Cerebellar nuclear complex (tissue), 1 donor: ENCODE results near the gene GSPT2.
"Not testable (repeated sequence)": the region's sequence is repeated elsewhere in the genome, so short reads cannot be mapped to it uniquely, and the experiment has no call there.

Experiments used
- DNase-seq, 2 experiments: peaks; one replicate each; lab custom pipeline; 2025; lab: John Stamatoyannopoulos, UW

Gene GSPT2

DNA sequence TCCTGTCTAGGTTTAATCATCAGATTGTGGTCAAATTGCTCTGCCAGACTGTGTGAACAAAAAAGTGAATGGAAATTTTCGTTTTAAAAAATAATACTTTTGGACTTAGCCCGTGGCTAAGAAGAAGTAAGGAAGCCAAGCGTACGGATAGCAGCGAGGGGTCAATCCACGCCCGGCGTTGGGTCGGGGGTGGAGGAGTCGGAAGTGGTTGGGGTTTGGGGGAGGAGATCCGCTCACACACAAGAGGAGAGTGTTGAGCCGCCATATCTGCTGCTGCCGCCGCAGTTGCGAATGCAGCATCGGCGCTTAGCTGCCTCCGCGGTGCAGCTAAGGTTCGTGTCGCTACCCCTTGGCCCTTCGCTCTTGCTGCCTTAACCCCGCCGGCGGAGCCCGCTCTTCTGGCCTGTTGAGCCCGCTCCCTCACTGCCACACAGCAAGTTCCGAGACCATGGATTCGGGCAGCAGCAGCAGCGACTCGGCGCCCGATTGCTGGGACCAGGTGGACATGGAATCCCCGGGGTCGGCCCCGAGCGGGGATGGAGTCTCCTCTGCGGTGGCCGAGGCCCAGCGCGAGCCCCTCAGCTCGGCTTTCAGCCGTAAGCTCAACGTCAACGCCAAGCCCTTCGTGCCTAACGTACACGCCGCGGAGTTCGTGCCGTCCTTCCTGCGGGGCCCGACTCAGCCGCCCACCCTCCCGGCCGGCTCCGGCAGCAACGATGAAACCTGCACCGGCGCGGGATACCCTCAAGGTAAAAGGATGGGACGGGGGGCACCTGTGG lies at the start of gene GSPT2:
Gene GSPT2 (plus strand): TSS at position 264 of the 779 bp plus-strand sequence. CDS start 185 bp downstream, at position 449.
- no peak for DNase-seq

DNA sequence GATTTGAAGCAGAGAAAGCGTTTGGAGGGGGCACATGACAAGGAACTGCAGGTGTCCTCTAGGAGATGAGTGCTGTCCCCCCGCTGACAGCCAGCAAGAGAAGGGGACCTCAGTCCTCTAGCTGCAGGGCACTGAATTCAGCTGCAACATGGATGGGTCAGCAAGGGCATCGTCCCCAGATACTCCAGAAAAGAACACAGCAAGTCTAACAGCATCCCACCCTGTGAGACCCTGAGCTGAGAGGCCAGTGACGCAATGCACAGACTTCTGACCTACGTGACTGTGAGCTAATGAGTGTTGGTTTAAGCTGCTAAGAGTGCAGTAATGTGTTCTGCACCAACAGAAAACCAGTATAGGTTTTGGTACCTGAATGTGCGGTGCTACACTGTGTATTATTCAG lies 49.0 kb upstream of the GSPT2 start:
- DNase-seq, result no peak

DNA sequence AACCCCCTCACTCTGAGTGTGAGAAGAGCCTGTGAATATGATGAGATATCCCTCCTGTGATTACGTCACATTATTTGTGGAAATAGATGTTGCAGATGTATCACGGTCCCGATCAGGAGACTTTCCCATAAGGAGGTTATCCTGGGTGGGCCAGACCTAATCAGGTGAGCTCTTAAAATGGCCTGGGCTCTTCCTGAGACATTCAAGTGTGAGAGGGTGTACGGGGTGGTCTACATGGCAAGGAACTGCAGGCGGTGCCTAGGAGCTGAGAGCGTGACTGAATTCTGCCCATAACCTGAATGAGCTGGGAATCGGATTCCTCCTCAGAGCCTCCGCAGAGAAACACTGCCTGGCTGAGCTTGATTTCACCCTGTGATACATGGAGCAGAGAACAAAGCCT lies 45.8 kb upstream of the GSPT2 start:
- DNase-seq, result no peak

DNA sequence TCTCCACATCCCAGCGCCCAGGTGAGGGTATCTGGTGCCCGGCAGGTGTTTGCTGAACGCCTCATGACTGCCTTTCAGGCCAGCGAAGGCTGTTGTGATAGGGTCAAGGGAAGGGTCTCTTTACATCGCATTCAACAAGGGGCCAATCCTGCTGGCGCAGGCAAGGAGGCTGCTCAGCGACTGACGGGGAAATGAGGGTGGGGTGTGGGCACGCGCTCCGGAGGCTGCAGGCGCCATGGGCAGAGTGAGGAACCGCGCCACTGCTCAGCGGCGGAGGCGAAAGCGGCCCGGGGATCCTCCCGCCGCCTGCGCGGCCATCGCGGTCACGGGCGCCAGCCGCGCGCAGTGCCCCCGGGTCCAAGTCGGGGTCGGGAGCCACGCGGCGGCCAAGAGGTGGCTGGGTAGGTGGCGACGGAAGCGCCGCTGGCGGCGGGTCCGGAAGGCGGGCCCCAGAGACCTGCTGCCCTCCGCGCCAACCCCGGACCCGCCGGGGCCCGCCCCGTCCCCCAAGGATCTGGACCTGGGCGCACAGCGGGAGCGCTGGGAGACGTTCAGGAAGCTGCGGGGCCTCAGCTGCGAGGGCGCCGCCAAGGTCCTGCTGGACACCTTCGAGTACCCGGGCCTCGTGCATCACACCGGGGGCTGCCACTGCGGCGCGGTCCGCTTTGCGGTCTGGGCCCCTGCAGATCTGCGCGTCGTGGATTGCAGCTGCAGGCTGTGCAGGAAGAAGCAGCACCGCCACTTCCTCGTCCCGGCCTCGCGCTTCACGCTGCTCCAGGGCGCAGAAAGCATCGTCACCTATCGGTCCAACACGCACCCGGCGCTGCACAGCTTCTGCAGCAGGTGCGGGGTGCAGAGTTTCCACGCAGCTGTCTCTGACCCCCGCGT lies 32.7 kb upstream of the GSPT2 start, which contains the start of gene CENPVL1:
Gene CENPVL1 (plus strand): TSS at position 236 of the 888 bp plus-strand sequence. CDS start 0 bp downstream, at position 236.
- DNase-seq, result not testable (repeated sequence)

DNA sequence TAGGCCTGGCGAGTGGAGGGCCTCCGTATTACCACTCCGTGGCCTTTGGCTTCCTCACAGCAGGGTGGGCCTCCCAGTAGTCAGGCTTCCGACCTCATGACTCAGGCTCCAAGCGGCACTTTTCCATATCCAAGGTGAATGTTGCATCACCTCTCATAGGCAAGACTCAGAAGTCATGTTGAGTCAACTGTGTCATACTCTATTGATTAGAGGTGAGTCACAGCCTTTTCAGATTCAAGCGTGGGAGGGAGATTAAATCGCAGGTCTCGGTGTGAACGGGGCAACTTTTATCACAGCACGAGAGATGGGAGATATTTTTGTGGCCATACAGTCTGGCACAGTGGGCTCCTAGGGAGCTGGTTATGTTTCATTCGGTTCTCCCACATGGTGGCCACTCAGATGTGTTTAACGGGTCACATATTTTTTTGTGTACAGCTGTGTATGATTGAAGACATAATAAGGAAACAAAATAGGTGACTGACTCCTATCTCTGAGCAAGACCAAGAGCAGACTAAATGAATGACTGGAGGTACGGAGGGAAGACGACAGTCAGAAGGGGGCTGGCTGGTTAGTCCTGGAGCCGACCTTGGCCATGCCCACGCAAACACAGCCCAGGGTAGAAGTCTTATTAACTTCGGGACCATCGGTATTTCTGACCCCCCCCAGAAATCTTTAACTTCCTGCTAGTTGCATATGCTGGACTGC lies 30.1 kb upstream of the GSPT2 start:
- DNase-seq, result not testable (repeated sequence)

DNA sequence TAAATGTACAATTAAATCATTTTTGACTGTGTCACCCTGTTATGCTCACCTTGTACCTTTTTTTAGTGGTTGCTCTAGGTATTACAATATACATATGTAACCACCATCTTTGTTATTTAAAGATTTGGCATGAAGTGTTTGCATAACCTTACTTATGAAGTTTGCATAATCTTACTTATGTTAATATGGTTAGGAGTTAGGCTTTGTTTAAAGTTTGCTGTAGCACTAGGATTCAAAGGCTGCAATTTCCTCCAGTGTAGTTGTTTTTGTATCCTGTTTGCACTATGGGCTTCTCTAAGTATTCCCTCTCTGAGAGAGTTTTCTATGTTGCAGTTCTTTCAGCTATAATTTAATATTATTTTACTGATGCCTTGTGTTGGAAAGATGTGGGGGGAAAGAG lies 15.0 kb upstream of the GSPT2 start:
- DNase-seq, result no peak

DNA sequence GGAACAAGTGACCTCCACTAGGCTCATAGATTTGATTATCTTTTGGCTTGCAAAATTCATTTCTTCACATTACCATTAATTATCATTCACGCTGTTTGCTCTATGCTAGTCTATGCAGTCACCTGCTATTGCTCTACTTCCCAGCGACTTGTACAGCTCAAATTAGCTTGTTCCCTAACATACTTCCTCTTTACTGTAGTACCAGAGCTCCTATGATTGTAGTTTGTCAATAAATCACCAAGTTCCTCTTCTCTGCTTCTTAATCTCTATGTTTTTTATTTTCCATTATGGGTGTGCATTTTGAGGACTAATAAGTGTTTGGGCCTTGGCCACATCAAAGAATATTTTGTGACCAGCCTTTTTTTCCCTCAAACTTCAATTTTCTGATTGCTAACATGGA lies 6.2 kb upstream of the GSPT2 start:
- DNase-seq, result no peak

DNA sequence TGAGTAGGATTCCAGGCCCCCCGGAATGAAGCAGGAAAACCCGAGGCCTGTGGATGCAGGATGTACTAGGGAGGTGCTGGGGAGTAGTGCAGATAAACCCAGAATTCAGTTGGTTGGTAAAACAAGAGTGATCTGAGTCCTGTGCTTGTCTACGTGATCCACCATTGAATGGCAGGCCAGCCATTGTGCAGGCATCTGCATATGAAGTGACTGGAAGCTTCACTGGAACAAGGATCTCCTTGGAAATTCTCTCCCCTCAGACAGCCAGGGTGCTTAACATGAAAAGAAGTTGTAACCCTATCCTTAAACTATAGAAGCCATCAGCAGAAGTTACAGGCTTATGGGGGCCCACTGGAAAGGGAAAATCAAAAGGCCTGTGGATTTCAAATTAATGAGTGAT lies 656 bp upstream of the GSPT2 start:
- no peak for DNase-seq

GRCh38 chrX:51747671-51748070 lies 4.4 kb downstream of the GSPT2 start:
- no peak for DNase-seq

DNA sequence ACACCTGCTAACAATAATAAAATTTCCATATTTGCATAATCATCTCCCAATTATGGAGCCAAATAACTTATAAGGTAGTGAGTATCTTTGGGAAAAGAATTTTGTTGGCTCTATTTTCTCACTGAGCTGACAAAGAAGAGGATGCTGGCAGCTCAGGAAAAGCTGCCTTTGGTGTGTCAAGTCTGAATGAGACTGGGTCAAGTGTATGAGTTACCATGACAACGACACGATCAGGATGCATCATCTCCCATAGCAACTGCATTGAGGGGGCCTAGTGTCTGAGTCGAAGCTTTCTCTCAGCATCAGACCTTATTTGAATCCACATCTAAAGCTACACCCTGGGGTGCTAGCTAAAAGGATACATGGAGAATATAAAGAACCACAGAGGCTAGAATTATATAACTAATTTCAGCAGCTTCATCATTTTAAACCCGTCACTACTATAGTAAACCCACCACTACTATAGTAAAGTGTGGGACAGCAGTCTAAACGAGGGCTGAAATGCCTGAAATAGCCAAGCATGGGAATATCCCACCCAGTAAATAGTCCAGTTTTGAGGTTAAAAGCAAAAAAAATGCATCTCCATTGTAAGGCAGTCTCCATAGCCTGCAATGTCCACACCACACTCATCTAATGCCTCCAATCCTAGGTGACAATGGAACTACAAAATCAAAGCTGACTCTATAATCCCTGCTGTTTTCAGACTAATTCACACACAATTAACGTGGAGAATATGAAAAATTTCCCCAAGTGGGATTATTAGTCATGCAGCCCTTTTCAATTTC lies 16.0 kb downstream of the GSPT2 start:
- no peak for DNase-seq

DNA sequence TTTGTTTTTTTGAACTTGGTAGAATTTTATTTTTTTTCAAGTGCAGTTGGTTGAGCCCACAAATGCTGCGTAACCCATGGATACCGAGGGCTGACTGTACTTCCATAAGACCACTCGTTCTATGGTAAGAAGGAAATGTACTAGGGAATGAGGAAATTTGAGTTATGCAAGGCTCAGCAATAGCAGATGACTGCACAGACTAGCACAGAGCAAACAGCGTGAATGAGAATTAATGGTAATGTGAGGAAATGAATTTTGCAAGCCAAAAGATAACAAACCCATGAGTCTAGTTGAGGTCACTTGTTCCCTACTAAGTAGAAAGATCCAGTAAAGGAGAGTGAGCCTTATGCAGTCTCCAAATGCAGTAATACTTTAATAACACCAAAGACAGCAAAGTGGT lies 17.4 kb downstream of the GSPT2 start:
- DNase-seq, result no peak

DNA sequence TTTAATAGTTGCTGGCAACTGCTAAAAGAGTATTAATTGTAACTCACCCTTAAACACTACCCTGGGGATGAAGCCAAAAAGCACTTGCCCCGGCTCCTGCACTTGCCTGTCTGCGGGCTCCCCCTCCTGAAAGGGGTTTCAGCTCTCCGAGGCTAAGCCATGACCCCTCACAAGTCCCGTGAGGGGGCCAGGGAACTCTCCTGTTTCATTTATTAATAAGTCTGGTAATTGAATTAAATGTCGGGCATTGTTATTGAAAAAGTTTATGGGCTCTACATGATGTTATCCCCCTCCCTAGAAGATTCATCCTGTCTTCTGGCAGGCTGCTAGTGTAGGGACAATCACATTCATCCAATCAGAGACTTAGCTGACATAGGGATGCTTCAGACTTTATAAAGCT lies 23.3 kb downstream of the GSPT2 start:
- DNase-seq, result no peak

DNA sequence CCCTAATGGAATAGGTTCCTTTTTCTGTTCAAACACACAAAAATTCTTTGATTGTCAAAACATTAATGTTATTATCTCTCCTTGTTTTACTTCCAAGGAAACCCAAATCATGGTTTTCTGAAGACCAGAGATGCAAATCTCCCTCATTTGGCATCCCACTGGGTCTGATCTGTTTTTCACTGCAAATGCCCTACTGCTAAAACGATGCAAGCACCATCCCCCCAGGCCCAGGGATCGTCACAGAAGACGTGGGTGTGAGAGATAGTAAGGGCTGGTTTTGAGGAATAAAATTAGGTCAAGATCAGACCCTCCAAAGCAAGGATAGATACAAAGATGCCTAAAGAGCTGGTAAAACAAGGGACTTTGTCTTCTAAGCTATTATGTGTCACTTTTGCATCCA lies 33.6 kb downstream of the GSPT2 start:
- no peak for DNase-seq

DNA sequence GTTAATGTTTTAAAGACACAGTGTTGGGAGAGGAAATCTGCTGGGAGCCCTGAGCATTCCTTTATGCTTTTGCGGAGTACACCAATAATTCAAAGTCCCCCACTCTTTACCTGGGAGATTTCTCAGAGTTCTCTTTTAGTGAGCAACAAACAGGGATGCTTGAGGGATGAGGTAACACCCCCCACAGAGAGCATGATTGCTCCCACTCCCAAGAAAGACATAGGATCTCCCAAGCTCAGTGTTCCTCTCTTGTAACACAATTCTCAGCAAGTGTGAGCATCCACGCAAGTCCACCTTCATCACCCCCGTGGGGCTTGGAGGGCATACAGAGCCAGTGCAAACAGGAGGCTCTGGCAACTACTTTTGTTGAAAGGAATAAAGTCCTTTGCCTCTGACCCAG lies 36.1 kb downstream of the GSPT2 start:
- no peak for DNase-seq

GRCh38 chrX:51795136-51795535 lies 51.9 kb downstream of the GSPT2 start:
- DNase-seq, result no peak
